B cell (primary cell): Measurements from ENCODE around the gene SPANXD. TPM values are rescaled to one million over a fixed set of nuclear protein-coding genes. Genes with fewer than 3 reads are reported as not detected.

Source experiments
- ATAC-seq: fragments of 200-7000 bp; cut with Tn5 transposase; one replicate; pipeline ENCODE4 v1.10.0; 2021; ENCODE audit warnings: low read depth, mild to moderate bottlenecking, moderate number of reproducible peaks, moderate library complexity
- CTCF ChIA-PET: fragments of 350-600 bp; sonication (Branson Sonifier 250); formaldehyde crosslinking; loops from one replicate; lab custom pipeline; 2021; ENCODE audit warnings: antibody characterized with exemption, inconsistent platforms; lab: Charles Lee
- POLR2A ChIA-PET: fragments of 350-600 bp; sonication (Branson Sonifier 250); formaldehyde crosslinking; loops from one replicate; lab custom pipeline; 2021; ENCODE audit warnings: antibody characterized with exemption; lab: Charles Lee
- DNase-seq: peaks from one replicate; pipeline ENCODE4 v3.0.0; 2013
- H2AFZ ChIP-seq: 2 replicates; pipeline ENCODE4 v1.6.1; 2012; ENCODE audit warnings: mild to moderate bottlenecking, low read depth, low read length; ENCODE audit not compliant: insufficient read depth, poor library complexity, severe bottlenecking
- H3K27ac ChIP-seq, 2 donors: 1 replicate in 1 of 2; 2 replicates in 1 of 2; pipeline ENCODE4 v1.5.1; 2012 to 2013; ENCODE audit warnings: low read length in 2 of 2, mild to moderate bottlenecking in 2 of 2, moderate library complexity in 1 of 2
- H3K27me3 ChIP-seq, 4 experiments: fragments of 200-600 bp in 1 of 4; sonication (generic) in 1 of 4; replicated peaks in 1 of 4; 1 replicate in 2 of 4; 2 replicates in 2 of 4; pipeline versions ENCODE4 v1.6.1 to v1.7.0; 2013 to 2016; ENCODE audit warnings: low read length in 3 of 4, mild to moderate bottlenecking in 2 of 4, mixed read lengths in 1 of 4, moderate library complexity in 1 of 4; ENCODE audit not compliant: insufficient read depth in 4 of 4, control insufficient read depth in 3 of 4; ENCODE audit errors: control extremely low read depth in 1 of 4
- H3K36me3 ChIP-seq, 2 experiments: replicated peaks in 1 of 2; 1 replicate in 1 of 2; 2 replicates in 1 of 2; pipeline versions ENCODE4 v1.6.1 to v1.7.1; 2013; ENCODE audit warnings: low read length in 1 of 2; ENCODE audit not compliant: insufficient read depth in 2 of 2, control insufficient read depth in 1 of 2; ENCODE audit errors: control extremely low read depth in 1 of 2, extremely low read depth in 1 of 2
- H3K4me1 ChIP-seq, 2 donors: fragments of 200-600 bp in 1 of 2; sonication (generic) in 1 of 2; 1 replicate in 1 of 2; 2 replicates in 1 of 2; pipeline versions ENCODE4 v1.5.1 to v1.6.1; 2013 to 2017; ENCODE audit warnings: low read length in 2 of 2; ENCODE audit not compliant: control insufficient read depth in 2 of 2, insufficient read depth in 2 of 2
- H3K4me2 ChIP-seq: replicated peaks from 2 replicates; pipeline ENCODE3; 2012; ENCODE audit warnings: mild to moderate bottlenecking, low read depth, low read length; ENCODE audit not compliant: poor library complexity, severe bottlenecking
- H3K4me3 ChIP-seq, 5 experiments: fragments of 200-600 bp in 1 of 5; sonication (generic) in 1 of 5; 1 replicate in 3 of 5; 2 replicates in 2 of 5; pipeline versions ENCODE4 v1.5.1 to v1.7.0; 2011 to 2016; ENCODE audit warnings: low read length in 4 of 5, mild to moderate bottlenecking in 4 of 5, low read depth in 2 of 5, control low read depth in 1 of 5, moderate library complexity in 1 of 5; ENCODE audit not compliant: insufficient read depth in 1 of 5; ENCODE audit errors: control extremely low read depth in 1 of 5, extremely low read depth in 1 of 5
- H3K79me2 ChIP-seq: fragments of 200-600 bp; sonication (generic); one replicate; pipeline ENCODE4 v1.6.0; 2016; ENCODE audit warnings: low read length; ENCODE audit not compliant: control insufficient read depth, insufficient read depth
- H3K9ac ChIP-seq: fragments of 200-600 bp; sonication (generic); 2 replicates; pipeline ENCODE4 v1.6.1; 2017; ENCODE audit warnings: mild to moderate bottlenecking, low read length, moderate library complexity
- H3K9me3 ChIP-seq, 3 donors: one replicate each; pipeline versions ENCODE4 v1.6.1 to v1.7.1; 2013; ENCODE audit warnings: low read length in 2 of 3; ENCODE audit not compliant: control insufficient read depth in 2 of 3, insufficient read depth in 1 of 3; ENCODE audit errors: control extremely low read depth in 1 of 3
- H4K20me1 ChIP-seq: 2 replicates; pipeline ENCODE4 v1.6.0; 2012; ENCODE audit warnings: mild to moderate bottlenecking, low read length; ENCODE audit not compliant: insufficient read depth, control insufficient read depth, poor library complexity, severe bottlenecking
- H3K27ac Mint-ChIP-seq: one replicate; pipeline ENCODE4 v1.8.0; 2021; ENCODE audit warnings: mixed read lengths
- H3K27me3 Mint-ChIP-seq: one replicate; pipeline ENCODE4 v1.8.0; 2021; ENCODE audit warnings: mixed read lengths
- H3K4me1 Mint-ChIP-seq: one replicate; pipeline ENCODE4 v1.8.0; 2021; ENCODE audit warnings: mixed read lengths
- H3K4me3 Mint-ChIP-seq: one replicate; pipeline ENCODE4 v1.8.0; 2021; ENCODE audit warnings: mixed read lengths
- H3K9me3 Mint-ChIP-seq: one replicate; pipeline ENCODE4 v1.8.0; 2022; ENCODE audit warnings: mixed read lengths; ENCODE audit not compliant: insufficient read depth
- CTCF ChIP-seq: fragments of 200-600 bp; IDR thresholded peaks from one replicate; pipeline ENCODE4 v1.8.0; 2022; ENCODE audit warnings: antibody characterized with exemption, mild to moderate bottlenecking
- EZH2 ChIP-seq: IDR thresholded peaks from 2 replicates; pipeline ENCODE4 v1.6.1; 2012; ENCODE audit warnings: borderline replicate concordance, low read depth, mild to moderate bottlenecking, moderate library complexity, low read length; ENCODE audit not compliant: insufficient read depth, poor library complexity, severe bottlenecking
- WGBS: methylation state at CpG from one replicate; pipeline ENCODE4 v1.1.5; 2013; ENCODE audit warnings: missing lambda C conversion rate; ENCODE audit not compliant: insufficient coverage; 5-methylcytosine and 5-hydroxymethylcytosine counted together
- intact Hi-C: fragments of 100-400 bp; cut with micrococcal nuclease; formaldehyde crosslinking; loops from one replicate; pipeline ENCODE4 v1.10.0; 2022
- polyA plus RNA-seq: library from polyadenylated mRNA; depleted of rRNA; stranded (reverse); fragments of >200 nt; gene quantifications from 2 replicates; pipeline ENCODE4 v1.2.3, GENCODE V29; 2012
- total RNA-seq, 2 donors: library from RNA; stranded (reverse); fragments of 120-200 nt in 1 of 2; gene quantifications; 1 replicate in 1 of 2; 2 replicates in 1 of 2; pipeline versions ENCODE4 v1.2.3 to v1.2.4, GENCODE V29; 2013 to 2022

Gene SPANXD
- total and polyA plus RNA-seq, 2 donors (not counting 1 experiment from before 2014, with no cell fraction given), result not detected

- POLR2A ChIA-PET, result no interaction called here
- WGBS, result no CpG with 5 or more reads among the region's 3 CpGs
- H3K9me3 ChIP-seq, result no peaks in the 10 kb centered on the region
Observed at GRCh38 chrX:141736656-141737055, 38.1 kb upstream of the SPANXD start.

GRCh38 chrX:141733371-141733770 lies 34.8 kb upstream of the SPANXD start:
- H3K4me1 ChIP-seq, result no peaks in the 10 kb centered on the region
- no peak overlapping the region for H2AFZ ChIP-seq
- ATAC-seq (no peak), DNase-seq (no peak)
- H4K20me1 ChIP-seq, result no peaks in the 10 kb centered on the region
- no CpG with 5 or more reads among the region's 2 CpGs for WGBS
- H3K4me2 ChIP-seq, result no peak overlapping the region
- H3K9me3 ChIP-seq, result no peaks in the 10 kb centered on the region
- POLR2A ChIA-PET, result no interaction called here
- CTCF ChIA-PET, result no interaction called here
- no peak overlapping the region for H3K4me3 Mint-ChIP-seq
- intact Hi-C loops, result no loop called here
- TF ChIP-seq CTCF (no peak), EZH2 (no peak)
- H3K27me3 Mint-ChIP-seq, result no peaks in the 10 kb centered on the region
- no peak overlapping the region for H3K4me3 ChIP-seq
- H3K36me3 ChIP-seq, result no peaks in the 10 kb centered on the region
- H3K27ac ChIP-seq, result no peak overlapping the region
- H3K79me2 ChIP-seq, result no peaks in the 10 kb centered on the region
- H3K27ac Mint-ChIP-seq, result no peak overlapping the region
- H3K9ac ChIP-seq, result no peak overlapping the region
- H3K27me3 ChIP-seq, result no peaks in the 10 kb centered on the region
- no peaks in the 10 kb centered on the region for H3K9me3 Mint-ChIP-seq
- H3K4me1 Mint-ChIP-seq, result no peaks in the 10 kb centered on the region

More at GRCh38 chrX:141736656-141737055, 38.1 kb upstream of the SPANXD start:
- DNase-seq (no peak), ATAC-seq (no peak)
- Histone ChIP-seq H3K9ac (no peak overlapping the region), H2AFZ (no peak overlapping the region), H4K20me1 (no peaks in the 10 kb centered on the region), H3K79me2 (no peaks in the 10 kb centered on the region), H3K4me1 (no peaks in the 10 kb centered on the region), H3K4me2 (no peak overlapping the region), H3K27ac (no peak overlapping the region), H3K27me3 (no peaks in the 10 kb centered on the region), H3K36me3 (no peaks in the 10 kb centered on the region), H3K4me3 (no peak overlapping the region)
- no peaks in the 10 kb centered on the region for H3K9me3 Mint-ChIP-seq
- H3K4me1 Mint-ChIP-seq, result no peaks in the 10 kb centered on the region
- no peak overlapping the region for H3K4me3 Mint-ChIP-seq
- no peak overlapping the region for H3K27ac Mint-ChIP-seq
- TF ChIP-seq CTCF (no peak), EZH2 (no peak)
- CTCF ChIA-PET, result no interaction called here
- no peaks in the 10 kb centered on the region for H3K27me3 Mint-ChIP-seq
- intact Hi-C loops, result no loop called here
